Activated T-helper 17 cell treated with anti-CD3 and anti-CD28 coated beads, Interleukin-2, amount 50 U/mL, for 72 hours (primary cell): Measurements from ENCODE around the gene SAMD4A. TPM values are rescaled to one million over a fixed set of nuclear protein-coding genes. Genes with fewer than 3 reads are reported as not detected.

Source experiments
- ATAC-seq: fragments of 150-1000 bp; cut with Tn5 transposase; replicated peaks from 2 replicates; pipeline ENCODE4 v1.10.0; 2021; ENCODE audit warnings: mild to moderate bottlenecking, moderate library complexity
- H3K27ac Mint-ChIP-seq: one replicate; pipeline ENCODE4 v1.8.0; 2022; ENCODE audit warnings: mixed read lengths
- H3K27me3 Mint-ChIP-seq: one replicate; pipeline ENCODE4 v1.8.0; 2022; ENCODE audit warnings: mixed read lengths
- H3K36me3 Mint-ChIP-seq: one replicate; pipeline ENCODE4 v1.8.0; 2022; ENCODE audit warnings: low read depth, mild to moderate bottlenecking, mixed read lengths
- H3K4me1 Mint-ChIP-seq: one replicate; pipeline ENCODE4 v1.8.0; 2022; ENCODE audit warnings: mixed read lengths
- H3K4me3 Mint-ChIP-seq: one replicate; pipeline ENCODE4 v1.8.0; 2022; ENCODE audit warnings: mild to moderate bottlenecking, mixed read lengths
- H3K9me3 Mint-ChIP-seq: one replicate; pipeline ENCODE4 v1.8.0; 2022; ENCODE audit warnings: mixed read lengths
- total RNA-seq, 2 donors: library from RNA; stranded (reverse); gene quantifications; one replicate each; pipeline ENCODE4 v1.2.3, GENCODE V29; 2022

Gene SAMD4A
- total RNA-seq, 2 donors from 2014 or later: 3.2 to 4.4 TPM

DNA sequence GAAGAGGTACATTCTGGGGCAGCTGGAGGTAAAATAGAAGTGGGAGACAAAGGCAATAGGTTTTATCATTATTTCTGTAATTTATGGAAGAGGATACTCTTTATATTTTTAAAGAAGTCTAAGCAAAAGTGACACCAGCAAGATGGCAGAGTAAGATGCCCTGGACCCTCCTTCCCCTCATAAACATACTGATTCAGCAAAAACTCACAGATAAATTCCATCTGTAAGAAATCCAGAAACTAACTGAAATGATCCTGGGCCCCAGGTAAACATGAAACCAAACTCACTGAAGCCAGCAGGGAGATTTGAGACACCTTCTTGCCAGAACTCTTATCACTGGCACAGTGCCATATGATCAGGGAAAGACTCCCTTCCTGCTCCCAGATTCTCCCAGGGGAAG is 255.8 kb downstream of the SAMD4A start:
- Mint-ChIP-seq H3K36me3 (no peaks in the 10 kb centered on the region), H3K27ac (no peak overlapping the region), H3K27me3 (peaks cover 14% of the 10 kb centered on the region), H3K4me3 (no peak overlapping the region), H3K4me1 (no peaks in the 10 kb centered on the region), H3K9me3 (peaks cover 16% of the 10 kb centered on the region)
- no peak for ATAC-seq

- H3K27ac Mint-ChIP-seq: no peak overlapping the region
Measured at GRCh38 chr14:54823757-54824549, 257.0 kb downstream of the SAMD4A start.

GRCh38 chr14:54828037-54828436 is 261.1 kb downstream of the SAMD4A start:
- no peaks in the 10 kb centered on the region for H3K36me3 Mint-ChIP-seq
- no peak overlapping the region for H3K4me3 Mint-ChIP-seq
- ATAC-seq: no peak
- no peak overlapping the region for H3K27ac Mint-ChIP-seq
- peaks cover 16% of the 10 kb centered on the region for H3K9me3 Mint-ChIP-seq
- no peaks in the 10 kb centered on the region for H3K4me1 Mint-ChIP-seq
- H3K27me3 Mint-ChIP-seq: no peaks in the 10 kb centered on the region

More at GRCh38 chr14:54823757-54824549, 257.0 kb downstream of the SAMD4A start:
- no peaks in the 10 kb centered on the region for H3K4me1 Mint-ChIP-seq
- H3K27me3 Mint-ChIP-seq: peaks cover 14% of the 10 kb centered on the region
- H3K9me3 Mint-ChIP-seq: peaks cover 16% of the 10 kb centered on the region
- no peak for ATAC-seq
- no peaks in the 10 kb centered on the region for H3K36me3 Mint-ChIP-seq
- H3K4me3 Mint-ChIP-seq: no peak overlapping the region

DNA sequence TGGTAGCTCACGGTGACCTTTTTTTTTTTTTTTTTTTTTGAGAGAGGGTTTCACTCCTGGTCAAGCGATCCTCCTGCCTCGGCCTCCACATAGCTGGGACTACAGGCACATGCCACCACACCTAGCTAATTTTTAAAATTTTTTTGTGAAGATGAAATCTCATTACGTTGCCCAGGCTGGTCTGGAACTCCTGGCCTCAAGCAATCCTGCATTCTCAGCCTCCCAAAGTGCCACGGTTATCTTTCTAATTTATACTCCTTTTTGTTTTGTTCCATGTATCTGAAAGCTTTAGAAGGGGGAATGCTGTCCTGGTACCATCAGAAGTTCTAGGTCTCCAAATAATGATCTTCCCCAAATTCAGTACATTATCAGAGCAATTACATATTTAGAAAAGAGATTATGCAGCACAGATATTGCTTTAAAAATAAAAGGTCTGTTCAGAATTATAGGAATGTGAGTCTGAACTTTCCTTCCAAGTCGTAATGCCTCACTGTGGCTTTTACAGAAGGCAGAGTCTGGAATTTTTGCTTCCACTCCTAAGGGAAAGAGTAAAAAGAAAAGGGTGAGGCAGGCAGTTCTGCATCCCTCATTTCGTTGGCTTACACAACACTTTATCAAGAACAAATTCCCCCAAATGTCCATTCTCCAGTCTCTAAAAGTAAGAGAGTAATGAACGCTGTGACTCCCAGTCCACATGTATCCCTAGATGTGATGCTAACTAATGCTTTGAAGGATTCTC is 262.7 kb downstream of the SAMD4A start:
- no peaks in the 10 kb centered on the region for H3K4me1 Mint-ChIP-seq
- no peak overlapping the region for H3K27ac Mint-ChIP-seq
- H3K36me3 Mint-ChIP-seq: no peaks in the 10 kb centered on the region
- no peak overlapping the region for H3K4me3 Mint-ChIP-seq
- ATAC-seq: no peak
- H3K9me3 Mint-ChIP-seq: peaks cover 10% of the 10 kb centered on the region
- no peaks in the 10 kb centered on the region for H3K27me3 Mint-ChIP-seq

- ATAC-seq: no peak
Measured at GRCh38 chr14:54830650-54831049, 263.7 kb downstream of the SAMD4A start.

GRCh38 chr14:54834081-54834480 is 267.2 kb downstream of the SAMD4A start:
- Mint-ChIP-seq H3K9me3 (no peaks in the 10 kb centered on the region), H3K27me3 (no peaks in the 10 kb centered on the region), H3K27ac (no peak overlapping the region), H3K36me3 (peaks cover 7% of the 10 kb centered on the region), H3K4me3 (no peak overlapping the region), H3K4me1 (no peaks in the 10 kb centered on the region)
- ATAC-seq: no peak

More at GRCh38 chr14:54830650-54831049, 263.7 kb downstream of the SAMD4A start:
- H3K27ac Mint-ChIP-seq: no peak overlapping the region
- no peaks in the 10 kb centered on the region for H3K27me3 Mint-ChIP-seq
- no peak overlapping the region for H3K4me3 Mint-ChIP-seq
- H3K4me1 Mint-ChIP-seq: no peaks in the 10 kb centered on the region
- H3K36me3 Mint-ChIP-seq: no peaks in the 10 kb centered on the region
- peaks cover 10% of the 10 kb centered on the region for H3K9me3 Mint-ChIP-seq

- Mint-ChIP-seq H3K36me3 (peaks cover 14% of the 10 kb centered on the region), H3K27me3 (no peaks in the 10 kb centered on the region), H3K4me3 (no peak overlapping the region), H3K9me3 (no peaks in the 10 kb centered on the region), H3K27ac (no peak overlapping the region), H3K4me1 (no peaks in the 10 kb centered on the region)
- no peak for ATAC-seq
Measured at GRCh38 chr14:54834727-54835126, 267.8 kb downstream of the SAMD4A start.

GRCh38 chr14:54836231-54836630 is 269.3 kb downstream of the SAMD4A start:
- Mint-ChIP-seq H3K27me3 (no peaks in the 10 kb centered on the region), H3K27ac (no peak overlapping the region), H3K9me3 (no peaks in the 10 kb centered on the region), H3K4me1 (no peaks in the 10 kb centered on the region), H3K36me3 (peaks cover 29% of the 10 kb centered on the region), H3K4me3 (no peak overlapping the region)
- no peak for ATAC-seq

DNA sequence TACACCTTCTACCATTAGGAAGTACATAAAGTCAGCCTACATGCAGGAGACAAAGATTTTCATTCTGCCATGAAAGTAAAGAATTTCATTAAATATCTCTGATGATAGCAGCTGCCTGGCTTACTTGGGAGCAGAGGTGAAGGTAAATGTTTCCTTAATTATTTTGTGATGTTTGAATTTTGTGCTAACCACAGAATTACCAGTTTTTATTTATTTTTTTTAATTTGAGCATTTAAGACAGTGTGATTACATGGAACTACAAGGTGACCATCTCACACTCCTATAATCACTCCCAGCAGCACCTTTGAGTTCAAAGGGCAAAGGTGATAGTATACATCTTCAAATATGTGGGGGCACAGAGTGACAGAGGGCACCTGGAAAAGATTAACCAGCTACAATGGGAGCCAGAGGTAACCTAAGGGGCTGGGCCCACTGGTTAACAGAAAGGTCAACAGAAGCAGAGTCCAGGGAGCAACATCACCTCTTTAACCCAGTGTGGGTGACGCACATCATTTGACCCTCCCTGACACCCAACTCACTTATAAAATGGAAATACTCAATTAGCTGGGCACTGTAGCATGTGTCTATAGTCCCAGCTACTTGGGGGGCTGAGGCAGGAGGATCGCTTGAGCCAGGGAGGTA is 270.7 kb downstream of the SAMD4A start:
- Mint-ChIP-seq H3K9me3 (no peaks in the 10 kb centered on the region), H3K4me3 (no peak overlapping the region), H3K36me3 (peaks cover 43% of the 10 kb centered on the region), H3K27ac (no peak overlapping the region), H3K27me3 (no peaks in the 10 kb centered on the region), H3K4me1 (no peaks in the 10 kb centered on the region)
- no peak for ATAC-seq

DNA sequence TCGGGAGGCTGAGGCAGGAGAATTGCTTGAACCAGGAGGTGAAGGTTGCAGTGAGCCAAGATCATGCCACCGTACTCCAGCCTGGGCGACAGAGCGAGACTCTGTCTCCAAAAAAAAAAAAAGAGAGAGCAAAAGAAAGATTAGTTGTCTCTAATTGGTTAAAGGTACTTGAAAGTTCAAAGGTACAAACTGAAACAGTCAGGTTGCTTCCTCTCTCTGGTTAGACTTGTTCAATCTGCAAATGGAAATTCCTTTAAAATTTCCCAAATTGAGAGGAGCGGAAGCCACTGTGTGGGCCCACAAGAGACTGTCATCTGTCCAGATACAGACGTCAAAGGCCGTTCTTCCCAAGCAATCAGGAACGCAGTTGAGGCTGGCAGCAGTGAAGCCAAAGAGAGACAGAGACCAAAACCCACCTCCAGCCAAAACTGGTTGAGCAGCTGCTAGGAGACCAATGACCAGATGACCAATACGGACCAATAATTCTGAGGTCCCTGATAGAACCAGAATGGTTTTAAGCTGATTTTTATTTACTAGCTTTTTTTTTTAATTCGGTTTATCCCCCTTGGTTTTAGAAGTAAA is 272.1 kb downstream of the SAMD4A start:
- Mint-ChIP-seq H3K9me3 (no peaks in the 10 kb centered on the region), H3K27ac (no peak overlapping the region), H3K4me1 (no peaks in the 10 kb centered on the region), H3K36me3 (peaks cover 52% of the 10 kb centered on the region), H3K4me3 (no peak overlapping the region), H3K27me3 (no peaks in the 10 kb centered on the region)
- ATAC-seq: no peak

GRCh38 chr14:54839701-54840119 is 272.8 kb downstream of the SAMD4A start:
- H3K36me3 Mint-ChIP-seq: peaks cover 59% of the 10 kb centered on the region
- no peak overlapping the region for H3K27ac Mint-ChIP-seq
- ATAC-seq: no peak
- H3K27me3 Mint-ChIP-seq: no peaks in the 10 kb centered on the region
- no peak overlapping the region for H3K4me3 Mint-ChIP-seq
- no peaks in the 10 kb centered on the region for H3K4me1 Mint-ChIP-seq
- H3K9me3 Mint-ChIP-seq: no peaks in the 10 kb centered on the region

DNA sequence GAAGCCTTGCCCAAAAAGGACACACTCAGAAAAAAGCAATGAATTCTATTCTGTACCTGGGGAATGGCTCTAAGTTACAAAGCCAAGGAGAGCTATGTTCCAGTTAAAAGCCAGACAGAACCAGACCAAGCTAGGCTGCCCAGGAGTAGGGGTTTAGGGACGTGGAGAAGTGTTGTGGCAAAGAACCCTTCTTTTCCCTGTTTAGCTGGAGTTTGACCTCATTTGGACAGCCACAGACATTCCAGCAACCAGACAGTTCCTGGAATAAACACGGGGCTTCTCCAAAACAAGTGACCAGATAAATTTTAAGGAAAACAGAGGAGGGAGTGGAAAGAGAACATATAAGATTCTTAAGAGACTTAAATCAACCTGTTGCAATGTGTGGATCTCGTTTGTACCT is 273.4 kb downstream of the SAMD4A start:
- no peak for ATAC-seq
- no peak overlapping the region for H3K4me3 Mint-ChIP-seq
- H3K36me3 Mint-ChIP-seq: peaks cover 63% of the 10 kb centered on the region
- H3K27me3 Mint-ChIP-seq: no peaks in the 10 kb centered on the region
- H3K9me3 Mint-ChIP-seq: no peaks in the 10 kb centered on the region
- H3K27ac Mint-ChIP-seq: no peak overlapping the region
- no peaks in the 10 kb centered on the region for H3K4me1 Mint-ChIP-seq

GRCh38 chr14:54840798-54841197 is 273.9 kb downstream of the SAMD4A start:
- Mint-ChIP-seq H3K9me3 (no peaks in the 10 kb centered on the region), H3K27ac (no peak overlapping the region), H3K36me3 (peaks cover 68% of the 10 kb centered on the region), H3K4me1 (no peaks in the 10 kb centered on the region), H3K4me3 (no peak overlapping the region), H3K27me3 (no peaks in the 10 kb centered on the region)
- no peak for ATAC-seq
